ENCODE results near the gene ITGA3.

ITGA3 gene

GRCh38 chr17:50109785-50110184 is 53.9 kb downstream of the ITGA3 start:
- DNase-seq (ENCODE audit: low read depth in 2 of 2): no peak

GRCh38 chr17:50110591-50111349 is 54.9 kb downstream of the ITGA3 start:
- DNase-seq (ENCODE audit: low read depth in 2 of 2): no peak

- DNase-seq (ENCODE audit: low read depth in 2 of 2): no peak
These were observed 56.1 kb downstream of the ITGA3 start for GRCh38 chr17:50111673-50112655.

GRCh38 chr17:50112694-50113093 is 56.8 kb downstream of the ITGA3 start:
- DNase-seq (ENCODE audit: low read depth in 2 of 2): no peak

GRCh38 chr17:50113624-50114320 is 57.9 kb downstream of the ITGA3 start:
- DNase-seq (ENCODE audit: low read depth in 2 of 2): no peak

- no peak for DNase-seq (ENCODE audit: low read depth in 2 of 2)
These were observed 58.5 kb downstream of the ITGA3 start for GRCh38 chr17:50114401-50114800.

- DNase-seq (ENCODE audit: low read depth in 2 of 2): no peak
These were observed 59.0 kb downstream of the ITGA3 start for GRCh38 chr17:50114849-50115357.

GRCh38 chr17:50115756-50116155 is 59.8 kb downstream of the ITGA3 start:
- no peak for DNase-seq (ENCODE audit: low read depth in 2 of 2)

- DNase-seq (ENCODE audit: low read depth in 2 of 2): peak; percentile 27 to 46
These were observed 61.5 kb downstream of the ITGA3 start for GRCh38 chr17:50117202-50118051.

- DNase-seq (ENCODE audit: low read depth in 2 of 2): no peak
These were observed 62.3 kb downstream of the ITGA3 start for GRCh38 chr17:50118076-50118827.

- DNase-seq (ENCODE audit: low read depth in 2 of 2): no peak
These were observed 62.9 kb downstream of the ITGA3 start for GRCh38 chr17:50118828-50119218.

- DNase-seq (ENCODE audit: low read depth in 2 of 2): no peak
These were observed 64.8 kb downstream of the ITGA3 start for GRCh38 chr17:50120475-50121253.

GRCh38 chr17:50122945-50123344 is 67.0 kb downstream of the ITGA3 start:
- DNase-seq (ENCODE audit: low read depth in 2 of 2): no peak

- no peak for DNase-seq (ENCODE audit: low read depth in 2 of 2)
These were observed 67.9 kb downstream of the ITGA3 start for GRCh38 chr17:50123649-50124349.

GRCh38 chr17:50125420-50125997 is 69.6 kb downstream of the ITGA3 start:
- no peak for DNase-seq (ENCODE audit: low read depth in 2 of 2)

GRCh38 chr17:50127697-50128361 is 71.9 kb downstream of the ITGA3 start:
- DNase-seq (ENCODE audit: low read depth in 2 of 2): no peak

GRCh38 chr17:50128441-50129352 is 72.8 kb downstream of the ITGA3 start:
- DNase-seq (ENCODE audit: low read depth in 2 of 2): no peak
